GM21717 (cell line): ENCODE data around the gene NPLOC4.
A peak's percentile ranks its signal among the peaks of the same experiment; 100 is the strongest.

ENCODE experiments used
- ATAC-seq: cut with Tn5 transposase; IDR thresholded peaks from one replicate; pipeline ENCODE4 v1.9.1; 2021; ENCODE audit warnings: mild to moderate bottlenecking, moderate library complexity; ENCODE audit not compliant: unreplicated experiment

The NPLOC4 gene

DNA sequence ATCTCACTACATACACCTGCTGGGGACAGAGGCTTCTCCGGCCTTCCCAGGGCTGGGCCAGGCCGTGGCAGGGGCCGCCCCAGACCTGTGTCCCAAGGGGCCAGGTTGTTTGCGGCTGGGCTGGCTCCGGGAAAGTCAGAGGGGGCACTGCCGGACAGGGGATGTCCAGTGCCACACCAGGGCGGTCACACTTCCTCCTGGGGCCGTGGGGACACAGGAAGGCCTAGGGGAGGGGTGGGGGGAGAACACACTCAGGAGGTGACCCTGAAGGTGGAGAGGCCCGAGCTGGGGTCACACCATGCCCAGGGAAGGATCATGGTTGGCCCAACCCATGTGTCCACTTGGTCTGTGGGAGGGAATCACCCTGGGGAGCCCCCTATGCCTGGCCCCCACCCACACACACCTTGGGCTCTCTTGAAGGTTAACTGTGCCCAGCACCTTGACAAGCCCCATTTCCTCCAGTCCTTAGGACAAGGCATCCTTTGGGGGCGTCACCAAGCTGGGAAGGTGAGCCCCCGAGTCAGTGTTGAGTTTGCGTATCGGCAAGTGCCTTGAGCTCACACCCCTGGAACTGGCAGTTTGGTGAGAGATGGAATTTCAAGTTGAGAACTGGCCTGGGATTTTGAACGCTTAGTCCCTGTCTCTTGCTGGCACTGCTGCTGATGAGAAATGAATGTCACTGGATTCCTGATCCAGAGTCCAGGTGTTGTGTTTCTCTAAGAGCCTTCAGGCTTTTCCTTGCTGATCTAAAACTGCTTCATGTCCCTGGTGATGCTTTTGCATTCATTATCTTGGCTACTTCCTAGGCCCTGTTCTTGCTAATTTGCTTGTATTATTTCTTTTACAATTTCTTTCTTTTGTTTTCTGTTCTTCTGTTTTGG is 116.7 kb downstream of the NPLOC4 start:
- ATAC-seq = no peak

DNA sequence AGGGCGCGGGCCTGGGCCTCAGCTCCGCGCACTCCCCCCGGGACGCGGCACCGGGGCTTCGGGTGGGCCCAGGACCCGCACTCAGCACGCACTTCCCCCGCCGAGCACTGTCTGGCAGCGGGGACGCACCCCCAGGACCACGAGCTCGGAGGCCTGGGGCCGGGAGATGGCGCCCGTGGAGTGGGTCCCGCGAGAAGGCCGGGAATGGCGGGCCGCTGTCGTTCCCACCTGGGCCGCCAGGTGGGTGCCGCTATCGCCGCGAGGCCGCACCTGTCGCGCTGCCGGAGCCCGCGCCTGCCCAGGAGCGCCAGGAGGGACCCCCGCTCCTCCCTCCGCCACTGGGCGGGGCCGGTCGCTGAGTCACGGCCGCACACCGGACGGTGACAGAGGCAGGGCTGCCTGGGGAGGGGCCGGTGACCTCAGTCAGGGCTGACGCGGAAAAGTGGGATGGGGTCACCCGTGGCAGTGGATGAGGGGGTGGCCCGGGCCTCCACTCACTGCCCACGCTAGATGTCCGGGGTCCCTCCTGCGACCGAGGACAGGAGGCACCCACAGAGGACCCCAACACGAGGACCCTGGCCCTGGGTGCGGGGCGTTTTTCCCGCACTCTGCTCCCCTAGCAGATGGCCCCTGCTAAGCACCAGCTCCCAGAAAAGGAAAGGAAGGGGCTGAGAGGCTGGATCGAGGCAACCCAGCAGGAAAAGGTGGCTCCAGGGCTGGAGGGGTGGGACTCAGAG is 117.5 kb downstream of the NPLOC4 start:
- ATAC-seq = no peak

DNA sequence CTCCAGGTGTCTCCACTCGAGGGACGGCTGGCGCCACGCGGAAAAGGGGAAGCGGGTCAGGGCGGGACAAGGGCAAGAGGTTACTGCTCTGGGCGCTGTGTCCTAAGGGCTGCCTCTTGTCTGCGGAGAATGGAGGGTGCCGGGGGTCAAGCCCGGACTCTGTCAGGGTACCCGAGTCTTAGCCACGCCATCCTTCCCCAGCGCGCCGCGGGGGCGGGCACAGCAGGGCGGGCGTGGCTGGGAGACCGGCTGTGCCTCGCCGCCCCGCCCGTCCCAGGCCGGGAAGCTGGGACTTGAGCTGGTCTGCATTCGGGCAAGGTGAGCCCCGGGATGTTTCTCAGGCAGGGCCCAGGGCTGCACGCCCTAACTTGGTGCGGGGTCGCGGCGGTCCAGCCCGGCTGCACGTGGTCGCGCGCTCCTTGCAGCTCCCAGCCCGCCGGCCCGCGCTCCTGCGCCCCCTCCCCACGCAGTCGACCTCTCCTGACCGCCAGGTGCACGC is 118.1 kb downstream of the NPLOC4 start:
- no peak for ATAC-seq

DNA sequence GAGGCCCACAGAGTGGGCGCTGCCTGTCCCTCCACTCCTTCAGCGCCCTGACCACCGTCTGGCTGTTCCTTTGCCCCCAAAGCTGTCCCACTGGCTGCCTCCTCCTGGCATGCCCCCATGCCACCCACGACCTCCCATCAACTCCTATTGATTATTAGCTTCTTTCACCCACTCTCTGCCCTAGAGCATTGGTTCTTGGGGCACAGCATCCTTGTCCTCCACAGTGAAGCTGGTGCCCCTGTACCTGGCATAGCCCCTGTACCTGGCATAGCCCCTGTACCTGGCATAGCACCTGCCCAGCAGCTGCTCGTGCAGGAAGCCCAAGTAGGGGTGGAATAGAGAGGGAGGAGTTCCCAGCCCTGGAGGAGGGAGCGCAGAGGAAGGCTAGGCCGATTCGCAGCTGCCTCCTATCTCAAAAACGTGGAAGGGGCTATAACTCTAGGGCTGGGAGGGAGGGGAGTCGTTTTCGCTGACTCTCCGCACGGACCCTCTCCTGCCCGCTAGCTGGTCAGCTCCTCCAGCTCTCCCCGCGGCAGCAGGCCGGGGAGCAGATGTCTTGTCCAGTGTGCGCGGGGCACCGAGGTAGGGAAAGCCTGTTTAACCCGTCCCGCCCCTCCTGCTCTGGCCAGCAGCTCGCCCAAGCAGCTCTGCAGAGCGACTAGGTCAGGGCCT is 118.7 kb downstream of the NPLOC4 start:
- ATAC-seq = no peak

DNA sequence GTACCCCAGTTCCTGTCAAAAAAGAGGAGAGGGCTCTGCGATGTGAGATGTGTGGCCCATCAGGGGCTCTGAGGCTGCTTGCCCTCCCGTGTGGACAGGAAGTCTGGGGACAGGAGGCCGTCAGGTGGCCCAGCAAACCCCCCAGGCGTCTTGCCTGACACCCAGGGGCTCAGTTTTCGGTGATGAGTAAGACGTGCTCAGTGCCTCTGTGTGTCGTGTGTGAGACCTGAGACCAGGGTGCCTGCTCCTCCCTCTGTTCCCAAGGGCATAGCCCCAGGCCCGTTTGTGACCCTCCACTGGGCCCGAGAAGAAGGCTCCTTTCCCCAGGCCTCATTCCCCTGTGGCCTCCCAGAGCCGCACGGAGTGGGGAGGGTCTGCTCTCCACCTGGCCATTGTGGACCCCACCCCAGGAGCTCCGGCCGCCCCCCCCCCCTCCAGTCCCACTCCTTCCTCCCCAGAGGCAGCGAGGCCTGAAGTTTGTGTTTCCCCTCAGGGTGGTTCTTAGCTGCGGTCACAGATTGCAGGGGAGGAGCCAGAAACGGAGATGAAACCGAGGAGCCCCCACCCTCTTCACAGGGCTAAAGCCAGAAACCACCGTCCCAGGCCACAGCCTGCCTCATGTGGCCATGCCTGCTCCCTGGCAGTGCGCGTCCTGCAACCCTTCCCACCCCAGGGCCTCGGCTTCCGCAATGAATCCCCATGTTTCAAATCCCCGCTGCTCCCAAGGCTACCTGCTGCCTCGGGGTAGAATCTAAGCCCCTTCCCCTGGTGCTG is 119.4 kb downstream of the NPLOC4 start:
- ATAC-seq = no peak

DNA sequence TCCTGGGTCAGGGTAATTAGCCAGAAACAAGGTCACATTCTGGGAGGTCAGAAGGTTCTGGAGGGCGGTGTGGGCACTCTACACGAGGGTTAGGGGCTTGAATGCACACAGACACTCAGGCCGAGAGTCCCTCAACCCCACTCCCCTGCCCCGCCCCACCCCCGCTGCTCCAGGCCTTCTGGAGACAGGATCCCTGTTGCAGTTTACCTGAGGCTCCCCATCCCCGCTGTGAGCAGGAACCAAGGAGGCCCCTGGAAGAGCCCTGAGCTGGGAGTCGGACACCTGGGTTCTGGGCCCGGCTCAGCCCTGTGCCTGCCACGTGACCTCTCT is 119.9 kb downstream of the NPLOC4 start:
- ATAC-seq = no peak

DNA sequence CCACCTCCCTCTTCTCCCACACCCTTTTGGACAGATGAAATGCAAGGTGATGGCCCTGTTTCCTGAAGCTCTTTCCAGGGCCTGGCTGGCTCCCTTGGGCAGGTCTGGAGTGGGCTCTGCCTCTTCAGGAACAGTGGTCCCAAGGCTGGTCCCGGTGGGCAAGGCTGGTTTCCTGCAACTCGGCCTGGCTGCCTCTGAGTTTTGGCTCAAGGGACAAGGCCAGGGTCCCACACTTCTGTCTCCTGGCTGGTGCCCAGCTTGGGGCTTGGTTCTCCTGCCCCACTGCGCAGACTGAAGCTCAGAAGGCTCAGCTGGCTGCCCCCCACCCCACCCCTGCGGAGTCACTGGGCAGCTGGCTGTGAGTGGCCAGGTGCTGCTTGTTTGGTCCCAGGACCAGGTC is 120.5 kb downstream of the NPLOC4 start:
- ATAC-seq = no peak

DNA sequence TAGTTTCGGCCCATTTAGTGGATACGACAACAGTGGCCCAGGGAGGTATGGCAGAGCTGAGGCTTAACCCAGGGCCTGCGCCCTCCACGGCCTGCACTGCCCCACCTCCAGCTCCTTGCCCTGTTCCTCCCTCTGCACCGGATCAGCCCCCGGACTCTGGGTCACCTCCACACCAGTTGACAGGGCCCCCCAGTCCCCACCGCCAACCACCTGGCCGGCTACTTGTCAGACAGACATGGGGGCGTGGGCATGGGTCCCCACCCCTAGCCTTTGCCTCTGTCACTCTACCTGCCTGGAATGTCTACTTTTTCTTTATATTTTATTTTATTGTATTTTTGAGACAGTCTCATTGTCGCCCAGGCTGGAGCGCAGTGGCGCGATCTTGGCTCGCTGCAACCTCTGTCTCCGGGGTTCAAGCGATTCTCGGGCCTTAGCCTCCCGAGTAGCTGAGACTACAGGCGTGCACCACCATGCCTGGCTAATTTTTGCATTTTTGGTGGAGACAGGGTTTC is 121.3 kb downstream of the NPLOC4 start:
- no peak for ATAC-seq

DNA sequence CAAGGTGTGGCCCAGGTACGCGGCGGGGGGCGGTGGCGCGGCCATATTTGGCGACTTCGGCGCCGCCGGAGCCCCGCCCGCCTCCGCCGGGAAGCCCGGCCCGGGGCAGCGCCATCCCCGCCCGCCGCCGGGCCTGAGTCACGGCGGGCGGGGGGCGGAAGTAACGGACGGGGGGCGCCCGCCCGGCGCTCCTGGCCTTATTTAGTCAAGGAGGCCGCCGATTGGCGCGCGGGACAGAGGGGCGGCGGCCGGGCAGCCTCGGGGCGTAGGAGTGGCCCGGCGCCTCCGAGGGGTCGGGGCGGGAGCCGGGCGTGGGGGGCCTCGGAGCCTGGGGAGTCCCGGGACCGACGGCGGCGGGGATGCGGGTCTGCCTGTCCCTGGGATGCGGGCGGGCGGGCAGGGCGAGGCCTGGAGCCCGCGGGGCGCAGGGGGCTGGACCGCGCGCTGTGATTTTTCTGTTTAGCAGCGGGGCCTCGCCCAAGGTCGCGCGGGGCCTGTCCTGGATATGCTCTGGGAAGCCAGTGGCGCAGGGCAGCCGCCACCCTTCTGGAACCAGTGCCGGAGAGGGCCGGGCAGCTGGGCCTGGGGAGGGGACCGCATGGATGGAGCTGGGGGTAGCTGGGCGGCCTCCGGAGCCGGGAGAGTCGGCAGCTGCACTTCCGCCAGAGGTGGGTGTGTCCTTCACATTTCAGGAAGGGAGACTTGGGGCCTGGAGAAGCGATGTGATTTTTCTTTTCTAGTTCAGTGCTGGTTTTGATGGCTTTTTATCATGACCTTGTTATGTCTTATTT is 122.0 kb downstream of the NPLOC4 start:
- ATAC-seq = peak; percentile 19

DNA sequence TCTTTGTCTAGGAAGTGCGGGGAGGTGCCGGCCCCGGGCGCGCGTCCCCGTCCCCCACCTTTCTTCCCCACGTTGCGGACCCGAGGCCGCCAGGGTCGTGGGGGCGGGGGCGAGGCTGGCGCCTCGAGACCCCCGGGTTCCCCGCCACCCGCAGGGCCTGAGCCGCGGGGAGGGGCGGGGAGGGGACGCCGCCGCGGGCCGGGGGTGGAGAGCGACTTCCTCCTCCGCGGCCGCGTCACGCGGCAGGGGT is 122.5 kb downstream of the NPLOC4 start:
- ATAC-seq = no peak

DNA sequence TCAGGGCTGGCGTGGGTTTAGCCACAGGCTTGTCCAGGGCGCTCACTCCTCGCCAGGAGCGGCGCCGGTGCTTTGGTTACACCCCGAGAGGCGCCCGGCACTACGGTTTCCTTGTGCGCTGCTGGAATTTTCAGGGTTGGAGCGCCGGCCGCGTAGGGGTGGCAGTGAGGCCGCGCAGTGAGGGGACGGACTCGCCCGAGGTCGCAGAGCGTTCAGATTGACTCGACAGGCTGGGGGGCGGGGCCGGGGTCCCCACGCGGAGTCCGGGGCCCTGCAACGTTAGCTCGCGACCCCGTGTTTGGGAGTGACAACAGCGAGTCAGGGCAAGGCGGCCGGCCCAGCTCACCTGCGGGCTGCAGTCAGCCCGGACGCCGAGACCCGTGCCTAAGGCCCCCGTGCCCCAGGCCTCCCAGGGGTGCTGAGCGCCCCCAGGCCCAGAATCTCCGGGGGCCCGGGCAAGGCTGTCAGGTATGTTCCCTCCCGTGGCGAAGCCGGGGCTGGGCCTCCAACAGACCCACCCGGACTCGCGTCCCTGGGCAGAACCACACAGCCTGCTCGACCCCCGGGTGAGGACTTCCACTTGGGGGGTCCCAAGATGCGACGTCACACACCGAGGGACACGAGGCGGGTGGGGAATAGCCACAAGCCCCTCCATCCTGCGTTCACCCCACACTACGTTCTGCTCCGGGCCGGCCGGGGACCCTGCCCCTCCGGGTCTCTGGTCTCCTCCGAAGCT is 123.0 kb downstream of the NPLOC4 start:
- ATAC-seq = no peak

DNA sequence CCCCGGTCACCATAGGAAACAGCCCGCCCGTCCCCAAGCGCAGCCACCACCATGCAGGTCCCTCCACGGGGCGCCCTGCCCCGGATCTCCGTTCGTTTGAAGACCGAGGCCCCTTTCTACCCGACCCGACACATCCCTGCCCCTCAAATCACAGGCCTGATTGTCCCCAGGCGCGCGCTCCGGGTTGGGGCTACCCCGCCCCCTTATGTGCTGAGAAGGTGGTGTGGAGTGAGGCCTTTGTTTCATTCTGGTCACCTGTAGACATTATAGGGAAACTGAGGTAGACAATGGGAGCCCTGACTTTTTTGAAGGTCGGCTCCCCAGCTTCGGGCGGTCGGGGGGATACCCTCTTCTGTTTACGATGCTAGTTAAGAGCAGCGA is 123.5 kb downstream of the NPLOC4 start:
- no peak for ATAC-seq

DNA sequence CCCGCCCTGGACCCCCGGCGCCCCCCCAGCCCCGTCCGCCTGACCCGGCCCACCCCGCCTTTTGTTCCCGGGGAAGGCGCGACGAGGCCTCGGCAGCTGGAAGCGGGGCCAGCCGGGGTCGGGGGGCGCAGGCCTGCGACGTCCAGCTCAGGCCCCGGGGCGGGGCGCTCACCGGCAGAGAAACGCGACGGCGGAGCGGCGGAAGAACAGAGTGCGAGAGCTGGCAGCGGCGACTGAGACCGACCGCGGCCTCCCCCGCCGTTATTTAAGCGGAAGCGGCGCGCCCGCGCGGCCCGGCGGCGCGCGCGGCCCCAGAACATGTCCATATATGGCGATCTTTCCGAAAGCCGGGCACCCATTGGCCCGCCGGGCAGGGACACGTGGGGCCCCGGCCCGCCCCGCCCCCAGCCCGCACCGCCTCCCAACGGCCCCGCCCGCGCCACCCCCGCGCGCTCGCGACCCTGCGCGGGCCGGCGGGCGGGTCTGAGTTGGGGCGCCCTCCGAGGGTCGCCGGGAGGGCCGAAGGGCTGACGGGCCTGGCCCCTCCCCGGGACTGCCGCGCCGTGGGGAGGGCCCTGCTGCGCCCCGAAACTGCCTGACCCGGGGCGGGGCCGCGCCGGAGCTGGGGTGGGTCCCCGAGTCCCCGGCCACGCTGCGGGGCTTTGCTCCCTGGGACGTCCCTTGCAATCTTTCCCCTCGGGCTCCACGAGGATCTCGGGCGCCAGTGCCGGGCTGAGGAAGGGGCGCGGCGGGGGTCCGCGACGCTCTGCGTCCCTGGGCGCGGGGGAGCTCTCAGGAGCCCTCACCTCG is 124.1 kb downstream of the NPLOC4 start, which contains the start of gene ACTG1:
ACTG1 (minus strand) TSS at position 238 of the 810 bp plus-strand sequence. CDS start 445 bp downstream, outside the sequence.
- no peak for ATAC-seq

DNA sequence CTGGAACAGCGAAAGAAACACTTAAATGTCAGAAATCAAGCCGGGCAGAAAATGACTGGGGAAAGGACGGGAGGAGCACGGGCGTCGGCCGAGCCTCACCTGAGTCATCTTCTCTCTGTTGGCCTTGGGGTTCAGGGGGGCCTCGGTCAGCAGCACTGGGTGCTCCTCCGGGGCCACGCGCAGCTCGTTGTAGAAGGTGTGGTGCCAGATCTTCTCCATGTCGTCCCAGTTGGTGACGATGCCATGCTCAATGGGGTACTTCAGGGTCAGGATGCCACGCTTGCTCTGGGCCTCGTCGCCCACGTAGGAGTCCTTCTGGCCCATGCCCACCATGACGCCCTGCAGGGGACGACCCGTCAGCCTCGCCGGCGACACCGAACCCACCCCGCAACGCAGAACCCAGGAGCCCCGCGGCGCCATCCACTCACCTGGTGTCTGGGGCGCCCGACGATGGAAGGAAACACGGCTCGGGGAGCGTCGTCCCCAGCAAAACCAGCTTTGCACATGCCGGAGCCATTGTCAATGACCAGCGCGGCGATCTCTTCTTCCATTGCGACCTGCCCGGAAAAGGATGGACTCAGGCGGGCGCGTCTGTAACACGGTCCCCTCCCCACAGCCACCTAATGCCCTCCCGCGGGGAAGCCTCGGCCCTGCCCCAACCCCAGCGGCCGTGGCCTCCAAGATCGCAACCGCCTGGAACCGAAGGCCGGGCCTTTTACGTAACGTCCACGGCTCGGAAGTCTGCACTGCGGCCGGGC is 124.9 kb downstream of the NPLOC4 start:
- no peak for ATAC-seq

DNA sequence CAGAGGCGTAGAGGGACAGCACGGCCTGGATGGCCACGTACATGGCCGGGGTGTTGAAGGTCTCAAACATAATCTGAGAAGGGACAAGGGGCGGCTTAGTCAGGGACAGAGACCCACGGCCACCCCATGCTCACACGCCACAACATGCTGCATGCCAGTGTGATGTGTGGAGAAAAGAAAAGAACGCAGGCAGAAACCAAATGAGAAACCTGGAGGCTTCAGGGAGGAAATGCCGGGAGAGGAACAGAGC is 125.4 kb downstream of the NPLOC4 start:
- ATAC-seq = no peak

DNA sequence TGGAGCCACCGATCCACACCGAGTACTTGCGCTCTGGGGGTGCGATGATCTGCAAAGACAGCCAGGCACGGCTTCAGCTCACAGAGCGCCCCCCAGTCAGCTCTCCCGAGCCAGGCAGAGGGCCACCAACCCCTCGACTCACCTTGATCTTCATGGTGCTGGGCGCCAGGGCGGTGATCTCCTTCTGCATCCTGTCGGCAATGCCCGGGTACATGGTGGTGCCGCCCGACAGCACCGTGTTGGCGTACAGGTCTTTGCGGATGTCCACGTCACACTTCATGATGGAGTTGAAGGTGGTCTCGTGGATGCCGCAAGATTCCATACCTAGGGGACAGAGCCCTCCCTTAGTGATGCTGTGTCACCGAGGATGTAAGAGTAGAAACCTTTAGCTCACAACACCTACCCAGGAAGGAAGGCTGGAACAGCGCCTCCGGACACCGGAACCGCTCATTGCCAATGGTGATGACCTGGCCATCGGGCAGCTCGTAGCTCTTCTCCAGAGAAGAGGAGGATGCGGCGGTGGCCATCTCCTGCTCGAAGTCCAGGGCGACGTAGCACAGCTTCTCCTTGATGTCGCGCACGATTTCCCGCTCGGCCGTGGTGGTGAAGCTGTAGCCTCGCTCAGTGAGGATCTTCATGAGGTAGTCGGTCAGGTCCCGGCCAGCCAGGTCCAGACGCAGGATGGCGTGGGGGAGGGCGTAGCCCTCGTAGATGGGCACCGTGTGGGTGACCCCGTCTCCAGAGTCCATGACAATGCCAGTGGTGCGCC is 125.9 kb downstream of the NPLOC4 start:
- ATAC-seq = no peak

DNA sequence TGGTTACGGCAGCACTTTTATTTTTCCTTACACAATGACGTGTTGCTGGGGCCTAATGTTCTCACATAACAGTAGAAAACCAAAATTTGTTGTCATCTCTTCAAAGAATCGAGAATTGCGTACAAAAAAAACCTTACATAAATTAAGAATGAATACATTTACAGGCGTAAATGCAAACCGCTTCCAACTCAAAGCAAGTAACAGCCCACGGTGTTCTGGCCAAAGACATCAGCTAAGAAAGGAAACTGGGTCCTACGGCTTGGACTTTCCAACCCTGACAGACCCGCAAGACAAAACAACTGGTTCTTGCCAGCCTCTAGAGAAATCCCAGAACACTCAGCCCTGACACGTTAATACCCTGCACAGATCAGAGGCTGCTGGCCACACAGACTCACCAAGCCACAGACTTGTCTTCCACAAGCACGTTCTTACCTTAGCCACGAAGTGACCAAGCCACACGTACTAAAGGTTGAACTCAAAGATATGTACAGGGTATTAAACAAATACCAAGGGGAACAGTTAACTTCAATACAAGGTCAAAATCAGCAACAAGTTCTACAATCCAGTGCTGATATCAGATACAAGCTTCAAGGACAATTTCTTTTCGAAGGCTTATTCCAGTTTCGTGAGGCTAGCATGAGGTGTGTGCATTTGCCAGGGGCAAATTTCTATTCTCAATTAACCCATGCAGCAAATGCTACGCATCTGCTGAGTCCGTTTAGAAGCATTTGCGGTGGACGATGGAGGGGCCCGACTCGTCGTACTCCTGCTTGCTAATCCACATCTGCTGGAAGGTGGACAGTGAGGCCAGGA is 126.7 kb downstream of the NPLOC4 start:
- no peak for ATAC-seq
